Stomach (tissue), 9 donors: Measurements from ENCODE around the gene AMOTL2. TPM values are rescaled to one million over a fixed set of nuclear protein-coding genes. Genes with fewer than 3 reads are reported as not detected.

Source experiments
- DNase-seq, 2 donors: peaks; one replicate each; pipeline versions ENCODE4 v3.0.0 to v3.0.0-alpha.2; 2013 to 2019
- H3K27ac ChIP-seq, 5 donors: fragments of 200-600 bp in 4 of 5; sonication (generic) in 4 of 5; one replicate each; pipeline ENCODE4 v1.5.1; 2013 to 2019; ENCODE audit warnings: mild to moderate bottlenecking in 1 of 5, moderate library complexity in 1 of 5
- H3K27me3 ChIP-seq, 3 donors: fragments of 200-600 bp; sonication (generic); one replicate each; pipeline ENCODE4 v1.5.1; 2017 to 2019; ENCODE audit warnings: mixed run types in 1 of 3
- H3K36me3 ChIP-seq, 4 donors: fragments of 200-600 bp; sonication (generic); 1 replicate in 3 of 4; 2 replicates in 1 of 4; pipeline ENCODE4 v1.5.1; 2016 to 2019
- H3K4me1 ChIP-seq, 4 donors: fragments of 200-600 bp; sonication (generic); one replicate each; pipeline ENCODE4 v1.5.1; 2016 to 2019
- H3K4me3 ChIP-seq, 4 donors: fragments of 200-600 bp; sonication (generic) in 3 of 4; one replicate each; pipeline ENCODE4 v1.5.1; 2016 to 2019; ENCODE audit warnings: mild to moderate bottlenecking in 1 of 4
- H3K9me3 ChIP-seq, 4 donors: fragments of 200-600 bp; sonication (generic); one replicate each; pipeline ENCODE4 v1.5.1; 2016 to 2019
- EP300 ChIP-seq: sonication (generic); formaldehyde crosslinking; IDR thresholded peaks from one replicate; pipeline ENCODE4 v1.6.1; 2017; ENCODE audit warnings: antibody characterized with exemption
- POLR2A ChIP-seq, 4 donors: fragments of 450-650 bp; IDR thresholded peaks; one replicate each; pipeline ENCODE4 v1.6.1; 2016; ENCODE audit warnings: antibody characterized with exemption in 4 of 4, control low read depth in 2 of 4, mild to moderate bottlenecking in 1 of 4, moderate library complexity in 1 of 4
- POLR2AphosphoS5 ChIP-seq, 3 donors: sonication (generic); formaldehyde crosslinking; IDR thresholded peaks; one replicate each; pipeline ENCODE4 v1.6.1; 2016; ENCODE audit warnings: antibody characterized with exemption in 3 of 3
- WGBS, 5 donors: extraction: QIAGEN DNeasy Blood & Tissue Kit in 3 of 5; methylation state at CpG; one replicate each; pipeline versions ENCODE4 v1.1.5 to v1.1.7; 2013 to 2018; 5-methylcytosine and 5-hydroxymethylcytosine counted together
- intact Hi-C: fragments of 100-400 bp; cut with DNase I; formaldehyde crosslinking; loops from one replicate; pipeline ENCODE4 v1.15.1; 2023; ENCODE audit warnings: low total_unique reads
- polyA plus RNA-seq, 3 donors: library from polyadenylated mRNA; stranded (reverse); fragments of 200-250 nt; gene quantifications; one replicate each; pipeline ENCODE4 v1.2.3, GENCODE V29; 2013
- total RNA-seq, 5 donors: library from RNA; depleted of rRNA; stranded (reverse); fragments of >200 nt; gene quantifications; one replicate each; pipeline versions ENCODE4 v1.1.0 to v1.2.3, GENCODE V29; 2014 to 2016
- TF ChIP-seq, protein P1 (sequence below), 7 experiments: fragments of 450-650 bp in 4 of 7; fragments of 200-600 bp in 3 of 7; sonication (generic) in 3 of 7; IDR thresholded peaks; one replicate each; pipeline ENCODE4 v1.5.1; 2016 to 2019; ENCODE audit warnings: antibody characterized with exemption in 7 of 7, control low read depth in 2 of 7, mild to moderate bottlenecking in 1 of 7
- donor health status: healthy with polysubstance abuse.
- donor health status: Bipolar disorder and iron deficiency.
- donor health status: healthy.

AMOTL2 gene
- total and polyA plus RNA-seq, 8 donors: 10.6 to 782 (median 37.0) TPM

DNA sequence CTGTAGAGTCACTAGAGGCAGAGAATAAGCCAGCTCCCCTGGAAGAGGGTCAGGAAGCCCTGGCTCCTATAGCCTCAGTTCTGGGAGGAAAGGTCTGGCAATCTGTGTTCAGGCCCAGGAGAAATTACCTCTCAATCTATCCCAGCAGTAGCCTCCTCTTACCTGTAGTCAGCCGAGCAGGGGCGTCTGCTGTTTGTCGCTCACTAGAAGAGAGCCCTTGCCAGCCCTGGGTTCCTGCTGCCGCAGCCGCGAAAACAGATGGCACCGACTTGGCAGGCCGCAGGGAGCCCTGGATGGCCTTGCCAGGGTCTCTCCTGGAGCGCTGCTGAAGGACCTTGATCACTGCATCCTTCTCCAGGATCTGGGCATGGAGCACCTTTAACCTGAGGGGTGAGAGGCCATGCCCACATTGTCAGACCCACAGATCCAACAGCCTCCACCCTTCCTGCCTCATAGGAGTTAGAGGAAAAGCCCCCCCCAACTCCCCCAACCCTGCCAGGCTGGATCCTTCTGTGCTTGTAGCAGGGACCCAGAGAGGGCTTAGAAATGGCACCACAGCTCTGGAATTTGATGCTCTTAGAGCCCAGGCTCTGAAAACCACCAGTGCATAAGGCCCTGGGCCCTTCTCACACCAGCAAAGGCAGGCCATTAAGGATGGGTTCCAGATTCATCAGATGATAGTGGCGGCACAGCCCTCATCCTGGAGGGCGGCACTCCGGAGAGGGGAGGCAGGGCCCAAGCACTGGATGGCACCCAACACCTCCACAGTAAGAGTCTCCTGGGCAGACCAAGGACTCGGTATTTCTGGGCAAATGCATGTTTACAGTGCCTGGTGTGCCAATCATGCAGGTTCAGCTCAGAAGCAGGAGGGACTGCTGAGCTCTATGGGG is 14.9 kb downstream of the AMOTL2 start:
- Histone ChIP-seq H3K9me3 (no peaks in the 10 kb centered on the region), H3K4me3 (no peak overlapping the region), H3K4me1 (peaks cover 90 to 100% (median 94%) of the 10 kb centered on the region in 4 donors), H3K36me3 (peaks cover 67 to 91% (median 91%) of the 10 kb centered on the region in 4 donors), H3K27ac (peak overlapping the region; percentile 19 to 100 (median 96)), H3K27me3 (no peaks in the 10 kb centered on the region)
- no peak for TF ChIP-seq POLR2A (IDR thresholded peaks at IDR 0.05)
- intact Hi-C loops: loop anchor here (5.0 kb wide), 2 partner anchors 42 to 162 kb away; no protein-coding TSS in a partner anchor
- DNase-seq: no peak
- 52 to 82% (median 66%) methylated on average over 6 to 13 of the region's 13 CpGs for WGBS, 5 donors

DNA sequence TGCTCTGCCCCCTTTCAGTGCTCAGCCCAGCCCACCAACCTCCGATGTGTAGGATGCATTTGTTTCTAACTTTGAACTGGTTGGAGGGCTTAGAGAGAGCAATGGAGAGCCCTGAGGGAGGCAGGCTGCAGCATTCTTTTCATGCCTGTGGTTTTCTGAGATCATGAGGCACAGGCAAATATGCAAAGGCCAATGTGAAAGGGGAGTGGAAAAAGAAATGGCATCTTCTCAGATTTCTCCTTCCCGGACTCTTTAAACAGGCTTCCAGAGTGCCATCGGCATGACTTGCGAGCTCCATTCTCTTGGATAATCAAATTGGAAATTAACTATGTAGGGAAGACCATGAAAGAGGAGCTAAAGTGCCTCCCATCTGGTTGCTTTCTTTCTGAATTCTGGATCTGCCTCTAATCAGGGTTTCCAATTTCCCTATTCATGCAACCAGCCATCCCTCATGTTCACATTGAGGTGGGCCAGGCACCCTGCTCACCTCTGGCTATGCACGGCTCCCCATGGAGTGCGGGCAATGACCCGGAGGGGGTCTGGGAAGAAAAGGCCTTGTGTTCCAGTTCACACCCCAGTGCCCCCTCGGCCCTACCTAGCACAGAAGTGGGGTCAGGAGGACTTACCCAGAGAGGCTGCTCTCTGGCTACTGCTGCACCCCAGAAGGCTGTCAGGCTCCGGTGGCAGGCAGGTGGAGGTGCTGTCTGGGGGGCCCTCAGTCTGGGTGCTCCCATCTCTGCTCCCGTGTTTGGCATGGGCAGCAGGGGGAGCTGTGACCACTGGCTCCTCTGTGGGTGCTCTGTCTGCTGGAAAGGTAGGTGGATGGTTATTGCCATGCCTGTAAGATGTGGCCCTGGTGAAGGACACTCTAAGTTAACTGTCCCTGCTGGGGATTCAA is 16.1 kb downstream of the AMOTL2 start:
- Histone ChIP-seq H3K36me3 (peaks cover 68 to 95% (median 94%) of the 10 kb centered on the region in 4 donors), H3K27me3 (no peaks in the 10 kb centered on the region), H3K4me1 (peaks cover 90 to 100% (median 94%) of the 10 kb centered on the region in 4 donors), H3K4me3 (peak overlapping the region in 2 of 4 donors; percentile 2 to 10), H3K9me3 (no peaks in the 10 kb centered on the region), H3K27ac (peak overlapping the region; percentile 49 to 100 (median 96))
- peak; percentile 51 to 84 for DNase-seq
- 34 to 64% (median 49%) methylated on average over 7 to 10 of the region's 10 CpGs for WGBS, 5 donors
- intact Hi-C loops: loop anchor here (5.0 kb wide), 1 partner anchor 161 kb away; no protein-coding TSS in a partner anchor
- TF ChIP-seq POLR2A (IDR thresholded peaks at IDR 0.05) (no peak), EP300 (no peak), POLR2AphosphoS5 (IDR thresholded peaks at IDR 0.05) (peak in 2 of 3 donors; percentile 25 to 81)
- TF ChIP-seq, protein P1, sequence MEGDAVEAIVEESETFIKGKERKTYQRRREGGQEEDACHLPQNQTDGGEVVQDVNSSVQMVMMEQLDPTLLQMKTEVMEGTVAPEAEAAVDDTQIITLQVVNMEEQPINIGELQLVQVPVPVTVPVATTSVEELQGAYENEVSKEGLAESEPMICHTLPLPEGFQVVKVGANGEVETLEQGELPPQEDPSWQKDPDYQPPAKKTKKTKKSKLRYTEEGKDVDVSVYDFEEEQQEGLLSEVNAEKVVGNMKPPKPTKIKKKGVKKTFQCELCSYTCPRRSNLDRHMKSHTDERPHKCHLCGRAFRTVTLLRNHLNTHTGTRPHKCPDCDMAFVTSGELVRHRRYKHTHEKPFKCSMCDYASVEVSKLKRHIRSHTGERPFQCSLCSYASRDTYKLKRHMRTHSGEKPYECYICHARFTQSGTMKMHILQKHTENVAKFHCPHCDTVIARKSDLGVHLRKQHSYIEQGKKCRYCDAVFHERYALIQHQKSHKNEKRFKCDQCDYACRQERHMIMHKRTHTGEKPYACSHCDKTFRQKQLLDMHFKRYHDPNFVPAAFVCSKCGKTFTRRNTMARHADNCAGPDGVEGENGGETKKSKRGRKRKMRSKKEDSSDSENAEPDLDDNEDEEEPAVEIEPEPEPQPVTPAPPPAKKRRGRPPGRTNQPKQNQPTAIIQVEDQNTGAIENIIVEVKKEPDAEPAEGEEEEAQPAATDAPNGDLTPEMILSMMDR (IDR thresholded peaks at IDR 0.05): peak in 3 of 7 experiments; percentile 19 to 28 (median 24)

DNA sequence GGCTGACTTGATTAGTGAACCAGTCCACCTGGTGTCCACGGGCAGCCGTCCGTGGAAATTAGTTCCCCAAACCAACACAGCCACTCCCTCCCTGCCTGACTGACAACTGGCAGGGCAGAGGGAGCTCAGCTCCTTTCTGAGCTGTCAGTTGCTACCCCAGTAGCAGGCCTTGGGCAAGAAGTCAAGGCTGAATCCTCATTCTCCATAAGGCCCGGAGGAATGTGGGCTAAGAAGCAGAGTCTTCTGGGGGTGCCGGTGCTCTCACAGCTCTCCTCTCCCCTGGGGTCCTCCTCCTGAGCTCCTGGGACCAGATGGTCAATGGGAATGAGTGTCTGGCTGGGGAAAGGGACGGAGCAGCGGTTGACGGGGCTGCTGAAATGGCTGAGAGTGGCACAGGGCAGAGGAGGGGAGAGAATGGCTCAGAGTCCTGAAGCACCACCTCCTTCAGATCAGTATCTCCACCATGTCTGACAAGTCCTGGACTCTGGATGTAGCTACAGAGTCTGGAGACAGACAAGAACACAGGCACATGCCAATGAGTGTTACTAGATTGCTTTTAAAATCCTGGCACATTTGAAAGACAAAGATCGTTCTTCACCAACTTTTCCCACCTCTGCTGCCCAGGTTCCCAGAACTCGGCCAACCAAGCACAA is 16.9 kb downstream of the AMOTL2 start:
- DNase-seq: no peak
- Histone ChIP-seq H3K4me1 (peaks cover 92 to 100% (median 94%) of the 10 kb centered on the region in 4 donors), H3K27me3 (no peaks in the 10 kb centered on the region), H3K27ac (peak overlapping the region; percentile 20 to 100 (median 96)), H3K36me3 (peaks cover 63 to 87% (median 86%) of the 10 kb centered on the region in 4 donors), H3K9me3 (no peaks in the 10 kb centered on the region), H3K4me3 (no peak overlapping the region)
- TF ChIP-seq POLR2AphosphoS5 (IDR thresholded peaks at IDR 0.05): no peak
- no peak for TF ChIP-seq POLR2A (IDR thresholded peaks at IDR 0.05)
- TF ChIP-seq, protein P1 (IDR thresholded peaks at IDR 0.05): no peak
- no peak for TF ChIP-seq EP300
- intact Hi-C loops: loop anchor here (5.0 kb wide), 1 partner anchor 160 kb away; no protein-coding TSS in a partner anchor
- 38 to 60% (median 42%) methylated on average over 9 to 10 of the region's 10 CpGs for WGBS, 5 donors

DNA sequence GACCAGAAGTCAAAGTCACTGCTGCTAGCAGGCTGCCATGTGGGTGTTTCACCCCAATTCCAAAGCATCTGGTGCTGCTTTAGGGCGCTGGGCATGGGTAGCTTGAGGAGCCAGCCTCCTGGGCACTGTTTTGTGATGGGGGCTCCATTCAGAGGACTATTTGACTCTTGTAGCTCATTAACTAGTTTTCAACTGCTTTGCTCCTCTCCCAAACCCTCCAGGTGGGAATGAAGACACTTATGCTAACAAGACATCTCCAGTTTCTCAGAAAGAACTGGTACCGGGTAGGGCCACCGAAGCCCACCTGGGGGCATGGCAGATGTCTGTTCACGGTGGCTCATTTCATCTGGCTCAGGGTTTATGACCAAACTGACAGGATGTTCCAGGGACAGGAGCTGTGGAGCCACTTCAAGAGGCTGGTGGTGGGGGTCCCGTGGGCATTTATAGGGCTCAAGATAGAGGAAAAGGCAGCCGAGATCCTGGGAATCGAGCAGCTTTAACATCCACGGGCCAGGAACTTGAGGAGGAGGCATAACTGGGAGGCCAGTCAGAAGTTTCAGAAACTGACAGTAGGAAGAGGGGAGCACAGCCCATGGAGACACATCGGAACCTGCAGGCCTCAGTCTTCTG is 17.7 kb downstream of the AMOTL2 start:
- intact Hi-C loops: loop anchor here (5.0 kb wide), 1 partner anchor 159 kb away; no protein-coding TSS in a partner anchor
- Histone ChIP-seq H3K4me1 (peaks cover 90 to 100% (median 96%) of the 10 kb centered on the region in 4 donors), H3K36me3 (peaks cover 54 to 79% (median 77%) of the 10 kb centered on the region in 4 donors), H3K27ac (peak overlapping the region; percentile 47 to 100 (median 96)), H3K27me3 (no peaks in the 10 kb centered on the region), H3K4me3 (no peak overlapping the region), H3K9me3 (no peaks in the 10 kb centered on the region)
- TF ChIP-seq, protein P1 (IDR thresholded peaks at IDR 0.05): no peak
- no peak for TF ChIP-seq EP300
- TF ChIP-seq POLR2AphosphoS5 (IDR thresholded peaks at IDR 0.05): no peak
- TF ChIP-seq POLR2A (IDR thresholded peaks at IDR 0.05): no peak
- 80 to 87% (median 84%) methylated on average over 9 of the region's 9 CpGs for WGBS, 5 donors
- DNase-seq: no peak
